Ishikawa (cell line): ENCODE measurements around the gene ZFP69B.

Experiments used
- CEBPB ChIP-seq: IDR thresholded peaks from 2 replicates; pipeline ENCODE4 v1.6.1; 2012
- CREB1 ChIP-seq: IDR thresholded peaks from 2 replicates; pipeline ENCODE4 v1.6.1; 2012; ENCODE audit warnings: low read depth
- EP300 ChIP-seq: IDR thresholded peaks from 2 replicates; pipeline ENCODE4 v1.6.1; 2012; ENCODE audit warnings: borderline replicate concordance
- NFIC ChIP-seq: IDR thresholded peaks from 2 replicates; pipeline ENCODE4 v1.6.1; 2012
- RAD21 ChIP-seq: IDR thresholded peaks from 2 replicates; pipeline ENCODE4 v1.6.1; 2012; ENCODE audit warnings: low read depth
- REST ChIP-seq: IDR thresholded peaks from 2 replicates; pipeline ENCODE4 v1.6.1; 2012; ENCODE audit warnings: low read depth, mild to moderate bottlenecking
- TAF1 ChIP-seq: IDR thresholded peaks from 2 replicates; pipeline ENCODE4 v1.6.1; 2012; ENCODE audit warnings: low read depth, mild to moderate bottlenecking
- TEAD4 ChIP-seq: IDR thresholded peaks from 2 replicates; pipeline ENCODE4 v1.6.1; 2012
- YY1 ChIP-seq: IDR thresholded peaks from 2 replicates; pipeline ENCODE4 v1.6.1; 2012; ENCODE audit warnings: low read depth
- ZBTB7A ChIP-seq: IDR thresholded peaks from 2 replicates; pipeline ENCODE4 v1.6.1; 2012; ENCODE audit warnings: low read depth
- TF ChIP-seq, protein P1 (sequence below): IDR thresholded peaks from 2 replicates; pipeline ENCODE4 v1.6.1; 2012

GRCh38 chr1:40407453-40407852 is 42.8 kb upstream of the ZFP69B start:
- TF ChIP-seq, protein P1, sequence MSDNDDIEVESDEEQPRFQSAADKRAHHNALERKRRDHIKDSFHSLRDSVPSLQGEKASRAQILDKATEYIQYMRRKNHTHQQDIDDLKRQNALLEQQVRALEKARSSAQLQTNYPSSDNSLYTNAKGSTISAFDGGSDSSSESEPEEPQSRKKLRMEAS = no peak
- TF ChIP-seq EP300 = no peak
- TF ChIP-seq YY1 = no peak
- TF ChIP-seq CREB1 = no peak
- no peak for TF ChIP-seq TAF1
- no peak for TF ChIP-seq TEAD4
- TF ChIP-seq ZBTB7A = no peak
- no peak for TF ChIP-seq CEBPB
- TF ChIP-seq NFIC = no peak
- TF ChIP-seq REST = no peak
- no peak for TF ChIP-seq RAD21
